OCI-LY3 (cell line): Measurements from ENCODE around the gene BEST1.

ENCODE experiments used
- H2AFZ ChIP-seq: fragments of 200-600, 300-600 bp; shearing (Covaris generic); 2 replicates; pipeline ENCODE4 v1.6.0; 2014; ENCODE audit warnings: antibody characterized with exemption, low read depth, low read length
- H3K27ac ChIP-seq: fragments of 200-600, 300-600 bp; sonication (generic); 2 replicates; pipeline ENCODE4 v1.5.1; 2014; ENCODE audit warnings: mild to moderate bottlenecking, low read length, moderate library complexity, mixed read lengths
- H3K27me3 ChIP-seq: fragments of 200-600, 300-600 bp; sonication (generic); 2 replicates; pipeline ENCODE4 v1.6.1; 2014; ENCODE audit warnings: low read depth, low read length, mixed read lengths
- H3K36me3 ChIP-seq: fragments of 200-600, 300-600 bp; sonication (generic); replicated peaks from 2 replicates; pipeline ENCODE3; 2014; ENCODE audit warnings: low read depth, low read length, mixed read lengths
- H3K4me1 ChIP-seq: fragments of 300-600, 200-600 bp; sonication (generic); 2 replicates; pipeline ENCODE4 v1.6.1; 2014; ENCODE audit warnings: low read length, mixed read lengths
- H3K4me2 ChIP-seq: fragments of 200-600, 300-600 bp; sonication (generic); 2 replicates; pipeline ENCODE4 v1.6.1; 2014; ENCODE audit warnings: low read length, mixed read lengths
- H3K4me3 ChIP-seq: fragments of 300-600, 200-600 bp; sonication (generic); 2 replicates; pipeline ENCODE4 v1.5.1; 2014; ENCODE audit warnings: antibody characterized with exemption, mild to moderate bottlenecking, low read length, moderate library complexity
- H3K79me2 ChIP-seq: fragments of 300-600, 200-600 bp; shearing (Covaris generic); 2 replicates; pipeline ENCODE4 v1.6.1; 2014; ENCODE audit warnings: mild to moderate bottlenecking, low read length, mixed read lengths
- H3K9ac ChIP-seq: fragments of 300-600, 200-600 bp; shearing (Covaris generic); 2 replicates; pipeline ENCODE4 v1.6.0; 2014; ENCODE audit warnings: mild to moderate bottlenecking, low read length, moderate library complexity
- H3K9me3 ChIP-seq: fragments of 200-600, 300-600 bp; shearing (Covaris generic); 2 replicates; pipeline ENCODE4 v1.6.1; 2014; ENCODE audit warnings: low read length, mixed read lengths; ENCODE audit not compliant: insufficient read depth
- H4K20me1 ChIP-seq: fragments of 200-600, 300-600 bp; sonication (generic); 2 replicates; pipeline ENCODE4 v1.6.1; 2016; ENCODE audit warnings: low read length, mixed read lengths; ENCODE audit not compliant: insufficient read depth
- EZH2phosphoT487 ChIP-seq: fragments of 200-600 bp; shearing (Covaris generic); IDR thresholded peaks from 2 replicates; pipeline ENCODE4 v1.6.1; 2018; ENCODE audit warnings: antibody characterized with exemption, mixed run types, low read depth
- TF ChIP-seq, protein P1 (sequence below): fragments of 200-600, 300-600 bp; sonication (generic); IDR thresholded peaks from 2 replicates; pipeline ENCODE4 v1.5.1; 2014; ENCODE audit warnings: antibody characterized with exemption, low read length, low read depth

BEST1 gene

DNA sequence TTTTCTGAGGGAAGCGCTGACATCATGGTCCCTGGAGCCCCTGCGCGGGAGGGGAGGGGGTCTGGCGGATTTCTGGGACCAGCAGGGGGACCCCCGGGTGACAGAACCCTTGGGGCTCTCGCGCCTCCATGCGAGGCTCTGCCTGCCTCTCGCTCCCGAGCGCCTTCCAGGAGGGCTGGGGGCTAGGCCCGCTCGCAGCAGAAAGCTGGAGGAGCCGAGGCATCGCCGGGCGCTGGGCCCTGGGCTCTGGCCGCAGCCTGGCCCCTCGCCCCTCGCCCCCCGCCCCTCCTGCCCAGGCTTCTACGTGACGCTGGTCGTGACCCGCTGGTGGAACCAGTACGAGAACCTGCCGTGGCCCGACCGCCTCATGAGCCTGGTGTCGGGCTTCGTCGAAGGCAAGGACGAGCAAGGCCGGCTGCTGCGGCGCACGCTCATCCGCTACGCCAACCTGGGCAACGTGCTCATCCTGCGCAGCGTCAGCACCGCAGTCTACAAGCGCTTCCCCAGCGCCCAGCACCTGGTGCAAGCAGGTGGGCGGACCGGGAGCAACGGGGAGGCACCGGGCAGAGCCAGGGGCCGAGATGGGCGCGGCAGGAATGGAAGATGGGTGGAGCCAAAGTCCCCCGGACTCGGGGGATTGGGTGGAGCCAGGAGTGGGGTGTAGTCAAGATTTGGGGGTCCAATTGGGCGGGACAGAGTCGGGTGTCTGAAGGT is 5.4 kb downstream of the BEST1 start:
- Histone ChIP-seq H3K79me2 (no peaks in the 10 kb centered on the region), H3K4me1 (no peaks in the 10 kb centered on the region), H3K4me2 (no peak overlapping the region), H3K9ac (no peak overlapping the region), H3K4me3 (no peak overlapping the region), H2AFZ (no peak overlapping the region), H3K9me3 (no peaks in the 10 kb centered on the region), H3K27ac (no peak overlapping the region), H3K36me3 (no peaks in the 10 kb centered on the region), H3K27me3 (no peaks in the 10 kb centered on the region), H4K20me1 (no peaks in the 10 kb centered on the region)
- no peak for TF ChIP-seq EZH2phosphoT487
- TF ChIP-seq, protein P1, sequence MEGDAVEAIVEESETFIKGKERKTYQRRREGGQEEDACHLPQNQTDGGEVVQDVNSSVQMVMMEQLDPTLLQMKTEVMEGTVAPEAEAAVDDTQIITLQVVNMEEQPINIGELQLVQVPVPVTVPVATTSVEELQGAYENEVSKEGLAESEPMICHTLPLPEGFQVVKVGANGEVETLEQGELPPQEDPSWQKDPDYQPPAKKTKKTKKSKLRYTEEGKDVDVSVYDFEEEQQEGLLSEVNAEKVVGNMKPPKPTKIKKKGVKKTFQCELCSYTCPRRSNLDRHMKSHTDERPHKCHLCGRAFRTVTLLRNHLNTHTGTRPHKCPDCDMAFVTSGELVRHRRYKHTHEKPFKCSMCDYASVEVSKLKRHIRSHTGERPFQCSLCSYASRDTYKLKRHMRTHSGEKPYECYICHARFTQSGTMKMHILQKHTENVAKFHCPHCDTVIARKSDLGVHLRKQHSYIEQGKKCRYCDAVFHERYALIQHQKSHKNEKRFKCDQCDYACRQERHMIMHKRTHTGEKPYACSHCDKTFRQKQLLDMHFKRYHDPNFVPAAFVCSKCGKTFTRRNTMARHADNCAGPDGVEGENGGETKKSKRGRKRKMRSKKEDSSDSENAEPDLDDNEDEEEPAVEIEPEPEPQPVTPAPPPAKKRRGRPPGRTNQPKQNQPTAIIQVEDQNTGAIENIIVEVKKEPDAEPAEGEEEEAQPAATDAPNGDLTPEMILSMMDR: no peak

DNA sequence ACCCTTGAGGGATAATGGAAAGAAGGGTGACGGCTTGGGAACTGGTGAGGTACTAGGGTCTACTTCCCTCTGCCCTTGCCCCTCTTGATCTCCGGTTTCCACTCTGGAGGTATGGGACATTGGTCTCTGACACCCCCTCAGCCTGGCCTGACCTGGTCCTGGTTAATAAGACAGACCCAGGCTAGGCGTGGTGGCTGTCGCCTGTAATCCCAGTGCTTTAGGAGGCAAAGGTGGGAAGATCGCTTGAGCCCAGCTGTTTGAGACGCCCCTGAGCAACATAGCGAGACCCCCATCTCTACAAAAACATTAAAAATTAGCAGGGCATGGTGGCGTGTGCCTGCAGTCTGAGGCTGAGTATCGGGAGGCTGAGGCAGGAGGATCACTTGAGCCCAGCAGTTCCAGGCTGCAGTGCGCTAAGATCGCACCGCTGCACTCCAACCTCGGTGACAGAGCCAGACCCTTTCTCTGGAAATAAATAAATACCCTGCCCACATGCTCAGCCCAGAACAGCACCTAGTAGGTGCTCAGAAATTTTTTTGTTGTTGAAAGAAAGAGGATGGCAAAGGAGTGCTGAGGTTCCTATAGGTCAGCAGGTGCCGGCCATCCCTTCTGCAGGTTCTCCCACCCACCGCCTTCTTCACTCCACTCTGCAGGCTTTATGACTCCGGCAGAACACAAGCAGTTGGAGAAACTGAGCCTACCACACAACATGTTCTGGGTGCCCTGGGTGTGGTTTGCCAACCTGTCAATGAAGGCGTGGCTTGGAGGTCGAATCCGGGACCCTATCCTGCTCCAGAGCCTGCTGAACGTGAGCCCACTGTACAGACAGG is 6.3 kb downstream of the BEST1 start:
- no peak for TF ChIP-seq EZH2phosphoT487
- TF ChIP-seq, protein P1: no peak
- Histone ChIP-seq H3K9ac (no peak overlapping the region), H3K27ac (no peak overlapping the region), H3K4me3 (no peak overlapping the region), H3K36me3 (no peaks in the 10 kb centered on the region), H3K79me2 (no peaks in the 10 kb centered on the region), H4K20me1 (no peaks in the 10 kb centered on the region), H2AFZ (no peak overlapping the region), H3K27me3 (no peaks in the 10 kb centered on the region), H3K9me3 (no peaks in the 10 kb centered on the region), H3K4me1 (no peaks in the 10 kb centered on the region), H3K4me2 (no peak overlapping the region)

DNA sequence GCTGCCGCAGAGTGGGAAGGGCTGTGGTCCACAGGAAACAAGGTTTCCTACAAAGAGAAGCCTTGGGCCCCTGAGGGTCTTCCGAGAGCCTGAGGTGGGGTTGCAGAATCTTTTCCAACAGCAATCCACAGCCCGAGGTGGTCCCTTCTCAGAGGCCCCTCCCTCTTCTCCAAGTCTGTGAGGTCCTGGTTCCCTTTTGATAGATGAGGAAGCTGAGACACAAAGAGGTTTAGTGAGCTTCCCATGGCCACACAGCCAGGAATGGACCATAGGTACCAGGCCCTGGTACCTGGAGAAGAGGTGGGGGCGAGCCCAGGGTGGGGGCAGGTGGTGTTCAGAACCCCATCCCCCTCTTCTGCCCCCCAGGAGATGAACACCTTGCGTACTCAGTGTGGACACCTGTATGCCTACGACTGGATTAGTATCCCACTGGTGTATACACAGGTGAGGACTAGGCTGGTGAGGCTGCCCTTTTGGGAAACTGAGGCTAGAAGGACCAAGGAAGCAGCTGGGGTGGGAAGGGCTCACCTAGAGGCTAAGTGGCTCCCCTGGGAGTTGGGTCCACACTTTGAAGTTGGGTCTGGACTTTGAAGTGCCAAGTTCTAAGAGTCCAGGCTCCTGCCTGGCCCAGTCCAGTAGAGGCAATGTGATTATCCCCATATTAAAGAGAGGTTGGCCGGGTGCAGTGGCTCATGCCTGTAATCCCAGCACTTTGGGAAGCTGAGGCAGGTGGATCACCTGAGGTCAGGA is 7.0 kb downstream of the BEST1 start:
- no peaks in the 10 kb centered on the region for H3K4me1 ChIP-seq
- no peaks in the 10 kb centered on the region for H4K20me1 ChIP-seq
- H3K9ac ChIP-seq: no peak overlapping the region
- H3K9me3 ChIP-seq: no peaks in the 10 kb centered on the region
- no peak overlapping the region for H3K4me2 ChIP-seq
- no peaks in the 10 kb centered on the region for H3K27me3 ChIP-seq
- no peaks in the 10 kb centered on the region for H3K36me3 ChIP-seq
- H3K79me2 ChIP-seq: no peaks in the 10 kb centered on the region
- H3K4me3 ChIP-seq: no peak overlapping the region
- no peak overlapping the region for H3K27ac ChIP-seq
- H2AFZ ChIP-seq: no peak overlapping the region
- TF ChIP-seq EZH2phosphoT487: no peak
- TF ChIP-seq, protein P1: no peak

DNA sequence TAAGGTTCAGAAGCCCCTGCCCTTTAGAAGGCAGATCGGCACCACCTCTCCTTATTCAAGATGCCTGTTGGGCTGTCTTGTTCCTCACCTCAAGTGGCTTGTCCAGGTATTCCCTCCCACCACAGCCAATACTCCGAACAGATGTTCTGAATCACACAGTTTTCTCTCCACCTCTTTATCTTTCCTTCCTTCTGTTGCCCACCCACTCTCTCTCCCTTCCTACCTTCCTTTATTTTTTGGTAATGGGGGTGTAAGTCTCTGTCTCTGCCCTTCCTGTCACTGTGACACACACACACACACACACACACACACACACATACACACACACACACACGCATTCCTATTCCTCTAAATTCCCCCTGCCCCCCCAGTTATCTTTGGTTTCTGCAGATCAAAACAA is 8.4 kb downstream of the BEST1 start:
- H3K27ac ChIP-seq: no peak overlapping the region

More for the DNA sequence above, 8.4 kb downstream of the BEST1 start:
- H4K20me1 ChIP-seq: 0 out of 2 replicates have a peak, but pooled peaks cover under 1% of the 10 kb centered on the region
- no peaks in the 10 kb centered on the region for H3K27me3 ChIP-seq
- no peaks in the 10 kb centered on the region for H3K79me2 ChIP-seq
- H2AFZ ChIP-seq: no peak overlapping the region
- no peak for TF ChIP-seq EZH2phosphoT487
- TF ChIP-seq, protein P1: no peak
- H3K9ac ChIP-seq: no peak overlapping the region
- no peak overlapping the region for H3K4me2 ChIP-seq
- peaks cover 9% of the 10 kb centered on the region for H3K36me3 ChIP-seq
- no peak overlapping the region for H3K4me3 ChIP-seq
- H3K9me3 ChIP-seq: no peaks in the 10 kb centered on the region
- H3K4me1 ChIP-seq: peaks cover 10% of the 10 kb centered on the region
